ENCODE results near the gene GAS2L2.

Gene GAS2L2

GRCh38 chr17:35791681-35792350 is 38.8 kb upstream of the GAS2L2 start:
- H3K9ac ChIP-seq (ENCODE audit: low read length in 5 of 5): no peak overlapping the region
- H3K9me3 ChIP-seq (ENCODE audit: control insufficient read depth in 5 of 5, low read length in 5 of 5): peaks cover 0 to 7% (median 0%) of the 10 kb centered on the region in 5 donors
- H3K36me3 ChIP-seq (ENCODE audit: control insufficient read depth in 5 of 5, insufficient read depth in 5 of 5, low read length in 5 of 5): no peaks in the 10 kb centered on the region
- peaks cover 0 to 2% (median 0%) of the 10 kb centered on the region in 5 donors for H3K27me3 ChIP-seq (ENCODE audit: control insufficient read depth in 5 of 5, insufficient read depth in 4 of 5, low read length in 5 of 5)
- no peak overlapping the region for H3K4me3 ChIP-seq (ENCODE audit: low read depth in 1 of 5, low read length in 5 of 5)
- H3K4me1 ChIP-seq (ENCODE audit: control insufficient read depth in 5 of 5, insufficient read depth in 5 of 5, low read length in 5 of 5): peaks cover 13 to 78% (median 61%) of the 10 kb centered on the region in 5 donors
- H3K27ac ChIP-seq (ENCODE audit: low read depth, low read length): no peak overlapping the region

- Histone ChIP-seq H3K9me3 (ENCODE audit: control insufficient read depth in 5 of 5, low read length in 5 of 5) (peaks cover 0 to 7% (median 0%) of the 10 kb centered on the region in 5 donors), H3K27me3 (ENCODE audit: control insufficient read depth in 5 of 5, insufficient read depth in 4 of 5, low read length in 5 of 5) (peaks cover 0 to 2% (median 0%) of the 10 kb centered on the region in 5 donors), H3K27ac (ENCODE audit: low read depth, low read length) (no peak overlapping the region), H3K4me1 (ENCODE audit: control insufficient read depth in 5 of 5, insufficient read depth in 5 of 5, low read length in 5 of 5) (peaks cover 12 to 75% (median 64%) of the 10 kb centered on the region in 5 donors), H3K9ac (ENCODE audit: low read length in 5 of 5) (no peak overlapping the region), H3K36me3 (ENCODE audit: control insufficient read depth in 5 of 5, insufficient read depth in 5 of 5, low read length in 5 of 5) (no peaks in the 10 kb centered on the region), H3K4me3 (ENCODE audit: low read depth in 1 of 5, low read length in 5 of 5) (no peak overlapping the region)
Measured at GRCh38 chr17:35790841-35791240, 37.8 kb upstream of the GAS2L2 start.

- Histone ChIP-seq H3K9ac (ENCODE audit: low read length in 5 of 5) (peak overlapping the region in 2 of 5 donors; percentile 35 to 61), H3K27ac (ENCODE audit: low read depth, low read length) (peak overlapping the region; percentile 67), H3K27me3 (ENCODE audit: control insufficient read depth in 5 of 5, insufficient read depth in 4 of 5, low read length in 5 of 5) (no peaks in the 10 kb centered on the region), H3K9me3 (ENCODE audit: control insufficient read depth in 5 of 5, low read length in 5 of 5) (peaks cover 0 to 7% (median 0%) of the 10 kb centered on the region in 5 donors), H3K4me1 (ENCODE audit: control insufficient read depth in 5 of 5, insufficient read depth in 5 of 5, low read length in 5 of 5) (peaks cover 13 to 71% (median 57%) of the 10 kb centered on the region in 5 donors), H3K4me3 (ENCODE audit: low read depth in 1 of 5, low read length in 5 of 5) (peak overlapping the region in 1 of 5 donors; percentile 39), H3K36me3 (ENCODE audit: control insufficient read depth in 5 of 5, insufficient read depth in 5 of 5, low read length in 5 of 5) (no peaks in the 10 kb centered on the region)
Measured at GRCh38 chr17:35788477-35789368, 35.7 kb upstream of the GAS2L2 start.

GRCh38 chr17:35786941-35787432 is 33.9 kb upstream of the GAS2L2 start:
- H3K4me1 ChIP-seq (ENCODE audit: control insufficient read depth in 5 of 5, insufficient read depth in 5 of 5, low read length in 5 of 5): peaks cover 14 to 63% (median 51%) of the 10 kb centered on the region in 5 donors
- H3K36me3 ChIP-seq (ENCODE audit: control insufficient read depth in 5 of 5, insufficient read depth in 5 of 5, low read length in 5 of 5): no peaks in the 10 kb centered on the region
- H3K27ac ChIP-seq (ENCODE audit: low read depth, low read length): peak overlapping the region; percentile 67
- peak overlapping the region in 2 of 5 donors; percentile 35 to 52 for H3K9ac ChIP-seq (ENCODE audit: low read length in 5 of 5)
- no peak overlapping the region for H3K4me3 ChIP-seq (ENCODE audit: low read depth in 1 of 5, low read length in 5 of 5)
- H3K9me3 ChIP-seq (ENCODE audit: control insufficient read depth in 5 of 5, low read length in 5 of 5): peaks cover 0 to 3% (median 0%) of the 10 kb centered on the region in 5 donors
- H3K27me3 ChIP-seq (ENCODE audit: control insufficient read depth in 5 of 5, insufficient read depth in 4 of 5, low read length in 5 of 5): no peaks in the 10 kb centered on the region

GRCh38 chr17:35784895-35785294 is 31.9 kb upstream of the GAS2L2 start:
- Histone ChIP-seq H3K27me3 (ENCODE audit: control insufficient read depth in 5 of 5, insufficient read depth in 4 of 5, low read length in 5 of 5) (no peaks in the 10 kb centered on the region), H3K4me3 (ENCODE audit: low read depth in 1 of 5, low read length in 5 of 5) (no peak overlapping the region), H3K36me3 (ENCODE audit: control insufficient read depth in 5 of 5, insufficient read depth in 5 of 5, low read length in 5 of 5) (no peaks in the 10 kb centered on the region), H3K9ac (ENCODE audit: low read length in 5 of 5) (peak overlapping the region in 1 of 5 donors; percentile 38), H3K9me3 (ENCODE audit: control insufficient read depth in 5 of 5, low read length in 5 of 5) (no peaks in the 10 kb centered on the region), H3K4me1 (ENCODE audit: control insufficient read depth in 5 of 5, insufficient read depth in 5 of 5, low read length in 5 of 5) (peaks cover 14 to 55% (median 51%) of the 10 kb centered on the region in 5 donors), H3K27ac (ENCODE audit: low read depth, low read length) (peak overlapping the region; percentile 73)

GRCh38 chr17:35780950-35781349 is 27.9 kb upstream of the GAS2L2 start:
- Histone ChIP-seq H3K9ac (ENCODE audit: low read length in 5 of 5) (no peak overlapping the region), H3K27me3 (ENCODE audit: control insufficient read depth in 5 of 5, insufficient read depth in 4 of 5, low read length in 5 of 5) (no peaks in the 10 kb centered on the region), H3K27ac (ENCODE audit: low read depth, low read length) (no peak overlapping the region), H3K36me3 (ENCODE audit: control insufficient read depth in 5 of 5, insufficient read depth in 5 of 5, low read length in 5 of 5) (peaks cover 2 to 8% (median 3%) of the 10 kb centered on the region in 5 donors), H3K9me3 (ENCODE audit: control insufficient read depth in 5 of 5, low read length in 5 of 5) (no peaks in the 10 kb centered on the region), H3K4me3 (ENCODE audit: low read depth in 1 of 5, low read length in 5 of 5) (no peak overlapping the region), H3K4me1 (ENCODE audit: control insufficient read depth in 5 of 5, insufficient read depth in 5 of 5, low read length in 5 of 5) (peaks cover 5 to 53% (median 44%) of the 10 kb centered on the region in 5 donors)

GRCh38 chr17:35778641-35779196 is 25.7 kb upstream of the GAS2L2 start:
- Histone ChIP-seq H3K9me3 (ENCODE audit: control insufficient read depth in 5 of 5, low read length in 5 of 5) (no peaks in the 10 kb centered on the region), H3K4me1 (ENCODE audit: control insufficient read depth in 5 of 5, insufficient read depth in 5 of 5, low read length in 5 of 5) (peaks cover 13 to 60% (median 50%) of the 10 kb centered on the region in 5 donors), H3K27me3 (ENCODE audit: control insufficient read depth in 5 of 5, insufficient read depth in 4 of 5, low read length in 5 of 5) (no peaks in the 10 kb centered on the region), H3K36me3 (ENCODE audit: control insufficient read depth in 5 of 5, insufficient read depth in 5 of 5, low read length in 5 of 5) (peaks cover 2 to 8% (median 3%) of the 10 kb centered on the region in 5 donors), H3K9ac (ENCODE audit: low read length in 5 of 5) (peak overlapping the region in 1 of 5 donors; percentile 15), H3K27ac (ENCODE audit: low read depth, low read length) (peak overlapping the region; percentile 62), H3K4me3 (ENCODE audit: low read depth in 1 of 5, low read length in 5 of 5) (no peak overlapping the region)

GRCh38 chr17:35775583-35775982 is 22.5 kb upstream of the GAS2L2 start:
- Histone ChIP-seq H3K27ac (ENCODE audit: low read depth, low read length) (peak overlapping the region; percentile 43), H3K4me1 (ENCODE audit: control insufficient read depth in 5 of 5, insufficient read depth in 5 of 5, low read length in 5 of 5) (peaks cover 11 to 60% (median 54%) of the 10 kb centered on the region in 5 donors), H3K9ac (ENCODE audit: low read length in 5 of 5) (peak overlapping the region in 1 of 5 donors; percentile 31), H3K36me3 (ENCODE audit: control insufficient read depth in 5 of 5, insufficient read depth in 5 of 5, low read length in 5 of 5) (peaks cover 2 to 8% (median 3%) of the 10 kb centered on the region in 5 donors), H3K9me3 (ENCODE audit: control insufficient read depth in 5 of 5, low read length in 5 of 5) (no peaks in the 10 kb centered on the region), H3K4me3 (ENCODE audit: low read depth in 1 of 5, low read length in 5 of 5) (no peak overlapping the region), H3K27me3 (ENCODE audit: control insufficient read depth in 5 of 5, insufficient read depth in 4 of 5, low read length in 5 of 5) (no peaks in the 10 kb centered on the region)

- Histone ChIP-seq H3K4me3 (ENCODE audit: low read depth in 1 of 5, low read length in 5 of 5) (peak overlapping the region in 1 of 5 donors; percentile 31), H3K36me3 (ENCODE audit: control insufficient read depth in 5 of 5, insufficient read depth in 5 of 5, low read length in 5 of 5) (peaks cover 2 to 8% (median 3%) of the 10 kb centered on the region in 5 donors), H3K27me3 (ENCODE audit: control insufficient read depth in 5 of 5, insufficient read depth in 4 of 5, low read length in 5 of 5) (no peaks in the 10 kb centered on the region), H3K9me3 (ENCODE audit: control insufficient read depth in 5 of 5, low read length in 5 of 5) (no peaks in the 10 kb centered on the region), H3K4me1 (ENCODE audit: control insufficient read depth in 5 of 5, insufficient read depth in 5 of 5, low read length in 5 of 5) (peaks cover 11 to 60% (median 54%) of the 10 kb centered on the region in 5 donors), H3K27ac (ENCODE audit: low read depth, low read length) (peak overlapping the region; percentile 43), H3K9ac (ENCODE audit: low read length in 5 of 5) (peak overlapping the region in 3 of 5 donors; percentile 31 to 57 (median 38))
Measured at GRCh38 chr17:35775039-35775438, 22.0 kb upstream of the GAS2L2 start.
